Endothelial cell (in vitro differentiated cells): ENCODE results near the gene LRRTM2. TPM values are rescaled to one million over a fixed set of nuclear protein-coding genes. Genes with fewer than 3 reads are reported as not detected.
A peak's percentile ranks its signal among the peaks of the same experiment; 100 is the strongest.

ENCODE experiments used
- DNase-seq: peaks from one replicate; pipeline ENCODE4 v3.0.0; 2021; ENCODE audit warnings: low spot score
- H3K27ac Mint-ChIP-seq: one replicate; pipeline ENCODE4 v1.8.0; 2021; ENCODE audit warnings: mixed read lengths, inconsistent platforms; ENCODE audit not compliant: unreplicated experiment
- H3K27me3 Mint-ChIP-seq: one replicate; pipeline ENCODE4 v1.8.0; 2021; ENCODE audit warnings: mild to moderate bottlenecking, moderate library complexity, mixed read lengths, inconsistent platforms; ENCODE audit not compliant: unreplicated experiment
- H3K36me3 Mint-ChIP-seq: one replicate; pipeline ENCODE4 v1.8.0; 2021; ENCODE audit warnings: mild to moderate bottlenecking, low read depth, mixed read lengths, inconsistent platforms; ENCODE audit not compliant: unreplicated experiment
- H3K4me1 Mint-ChIP-seq: one replicate; pipeline ENCODE4 v1.8.0; 2021; ENCODE audit warnings: mild to moderate bottlenecking, mixed read lengths, inconsistent platforms; ENCODE audit not compliant: unreplicated experiment
- H3K4me3 Mint-ChIP-seq: one replicate; pipeline ENCODE4 v1.8.0; 2021; ENCODE audit warnings: mild to moderate bottlenecking, mixed read lengths, inconsistent platforms; ENCODE audit not compliant: unreplicated experiment
- H3K9me3 Mint-ChIP-seq: one replicate; pipeline ENCODE4 v1.8.0; 2021; ENCODE audit warnings: mixed read lengths, inconsistent platforms; ENCODE audit not compliant: unreplicated experiment
- total RNA-seq: library from RNA; stranded (reverse); fragmentation: NEBNext Ultra II Directional; extraction: Animal tissue kit (Norgen Biotek cat#: 25700); gene quantifications from one replicate; pipeline ENCODE4 v1.2.1, GENCODE V29; 2021; ENCODE audit not compliant: unreplicated experiment
- TF ChIP-seq, protein P1 (sequence below): fragments of 200-600 bp; sonication (generic); IDR thresholded peaks from one replicate; pipeline ENCODE4 v1.5.0; 2021; ENCODE audit warnings: antibody characterized with exemption; ENCODE audit not compliant: unreplicated experiment

The LRRTM2 gene
- total RNA-seq, 1 donor from 2014 or later = not detected

DNA sequence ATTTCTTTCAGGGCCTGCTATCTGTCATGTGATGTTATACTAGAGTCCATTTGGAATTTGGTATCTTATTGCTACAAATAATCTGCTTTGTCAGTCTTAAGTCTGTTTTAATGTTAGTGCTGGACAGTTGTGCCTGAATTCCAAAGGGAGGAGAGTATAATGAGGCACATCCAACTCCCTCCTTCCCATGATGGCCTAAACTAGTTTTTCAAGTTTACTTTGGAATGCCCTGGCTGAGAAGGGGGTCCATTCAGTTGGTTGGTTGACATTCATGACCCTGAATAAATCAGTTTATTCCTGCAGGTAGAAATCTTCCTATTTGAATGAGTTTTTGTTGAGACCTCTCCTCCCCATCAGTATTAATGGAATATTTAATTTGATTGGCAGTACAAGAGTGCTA lies 9.4 kb upstream of the LRRTM2 start:
- H3K9me3 Mint-ChIP-seq = no peaks in the 10 kb centered on the region

DNA sequence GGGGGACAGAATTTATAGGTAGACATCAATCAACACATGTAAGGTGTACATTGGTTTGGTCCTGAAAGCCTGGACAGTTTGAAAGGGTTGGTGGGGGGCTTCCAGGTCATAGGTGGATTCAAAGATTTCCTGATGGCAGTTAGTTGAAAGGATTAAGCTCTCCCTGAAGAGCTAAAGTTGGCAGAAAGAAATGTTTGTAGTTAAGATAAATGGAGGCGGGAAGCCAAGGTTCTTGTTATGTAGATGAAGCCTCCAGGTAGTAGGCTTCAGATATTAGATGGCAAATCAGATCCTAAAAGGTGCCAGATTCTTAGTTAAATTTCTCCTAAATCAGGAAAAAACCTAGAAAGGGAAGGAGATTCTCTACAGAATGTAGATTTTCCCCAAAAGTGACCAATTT lies 9.0 kb upstream of the LRRTM2 start:
- Mint-ChIP-seq H3K9me3 (no peaks in the 10 kb centered on the region), H3K4me1 (peaks cover 25% of the 10 kb centered on the region), H3K36me3 (peaks cover 24% of the 10 kb centered on the region), H3K27ac (no peak overlapping the region), H3K27me3 (peaks cover 7% of the 10 kb centered on the region), H3K4me3 (no peak overlapping the region)
- DNase-seq = no peak
- TF ChIP-seq, protein P1, sequence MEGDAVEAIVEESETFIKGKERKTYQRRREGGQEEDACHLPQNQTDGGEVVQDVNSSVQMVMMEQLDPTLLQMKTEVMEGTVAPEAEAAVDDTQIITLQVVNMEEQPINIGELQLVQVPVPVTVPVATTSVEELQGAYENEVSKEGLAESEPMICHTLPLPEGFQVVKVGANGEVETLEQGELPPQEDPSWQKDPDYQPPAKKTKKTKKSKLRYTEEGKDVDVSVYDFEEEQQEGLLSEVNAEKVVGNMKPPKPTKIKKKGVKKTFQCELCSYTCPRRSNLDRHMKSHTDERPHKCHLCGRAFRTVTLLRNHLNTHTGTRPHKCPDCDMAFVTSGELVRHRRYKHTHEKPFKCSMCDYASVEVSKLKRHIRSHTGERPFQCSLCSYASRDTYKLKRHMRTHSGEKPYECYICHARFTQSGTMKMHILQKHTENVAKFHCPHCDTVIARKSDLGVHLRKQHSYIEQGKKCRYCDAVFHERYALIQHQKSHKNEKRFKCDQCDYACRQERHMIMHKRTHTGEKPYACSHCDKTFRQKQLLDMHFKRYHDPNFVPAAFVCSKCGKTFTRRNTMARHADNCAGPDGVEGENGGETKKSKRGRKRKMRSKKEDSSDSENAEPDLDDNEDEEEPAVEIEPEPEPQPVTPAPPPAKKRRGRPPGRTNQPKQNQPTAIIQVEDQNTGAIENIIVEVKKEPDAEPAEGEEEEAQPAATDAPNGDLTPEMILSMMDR = no peak

More for the DNA sequence above, 9.4 kb upstream of the LRRTM2 start:
- Mint-ChIP-seq H3K36me3 (peaks cover 28% of the 10 kb centered on the region), H3K27me3 (peaks cover 5% of the 10 kb centered on the region), H3K27ac (no peak overlapping the region), H3K4me3 (no peak overlapping the region), H3K4me1 (peaks cover 25% of the 10 kb centered on the region)
- DNase-seq = no peak
- TF ChIP-seq, protein P1 = no peak

DNA sequence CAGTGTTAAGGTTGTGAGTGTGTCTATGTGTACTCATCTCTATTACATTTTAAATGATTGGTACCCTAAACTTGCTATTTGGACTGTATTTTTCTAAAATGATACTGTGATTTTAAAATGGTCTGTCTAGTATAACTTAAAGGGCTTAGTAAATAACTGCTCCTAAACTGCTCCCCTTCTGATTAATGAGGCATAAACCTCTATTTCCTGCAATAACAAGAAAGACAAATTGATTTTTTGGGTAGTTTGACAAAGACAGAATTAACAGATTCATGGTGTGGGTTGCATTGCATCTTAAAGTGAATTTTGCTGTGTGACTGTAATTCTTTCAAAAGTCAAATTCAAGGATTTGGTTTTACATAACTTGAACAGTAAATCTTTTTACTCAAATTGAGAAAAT lies 8.1 kb upstream of the LRRTM2 start:
- no peaks in the 10 kb centered on the region for H3K9me3 Mint-ChIP-seq
- H3K4me1 Mint-ChIP-seq = peaks cover 25% of the 10 kb centered on the region
- TF ChIP-seq, protein P1 = no peak
- no peak for DNase-seq
- H3K27me3 Mint-ChIP-seq = peaks cover 7% of the 10 kb centered on the region
- H3K27ac Mint-ChIP-seq = no peak overlapping the region
- H3K36me3 Mint-ChIP-seq = peaks cover 15% of the 10 kb centered on the region
- no peak overlapping the region for H3K4me3 Mint-ChIP-seq

DNA sequence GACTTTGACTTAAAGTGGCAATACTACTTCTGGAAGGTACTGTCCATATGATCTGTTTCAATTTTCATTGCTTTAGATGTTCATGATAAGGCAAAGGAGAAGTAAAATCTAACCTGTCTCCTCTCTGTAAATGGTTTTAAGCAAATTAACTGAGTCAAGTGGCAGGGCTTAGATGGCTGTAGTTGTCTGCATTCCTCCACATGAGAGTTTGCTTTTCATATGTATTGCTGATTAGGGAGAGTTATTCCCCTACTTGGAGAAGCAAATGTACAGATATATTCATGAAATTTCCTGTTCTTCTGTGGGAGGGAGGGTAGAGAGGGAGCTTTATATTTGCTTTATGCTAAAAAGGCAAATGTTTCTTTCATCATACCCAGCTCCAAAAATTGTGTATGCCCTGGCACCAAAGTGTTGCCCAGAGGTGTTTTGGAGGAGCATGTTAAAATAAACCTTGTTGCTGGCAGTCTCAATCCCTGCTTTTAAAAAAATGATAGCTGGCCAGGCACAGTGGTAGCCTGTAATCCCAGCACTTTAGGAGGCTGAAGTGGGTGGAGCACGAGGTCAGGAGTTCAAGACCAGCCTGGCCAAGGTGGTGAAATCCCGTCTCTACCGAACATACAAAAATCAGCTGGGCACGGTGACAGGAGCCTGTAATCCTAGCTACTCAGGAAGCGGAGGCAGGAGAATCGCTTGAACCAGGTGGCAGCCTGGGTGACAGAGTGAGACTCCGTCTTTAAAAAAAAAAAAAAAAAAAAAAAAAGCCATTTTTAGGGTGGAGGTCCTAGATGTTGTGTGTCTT lies 3.5 kb upstream of the LRRTM2 start:
- TF ChIP-seq, protein P1 = no peak
- H3K9me3 Mint-ChIP-seq = no peaks in the 10 kb centered on the region
- H3K27ac Mint-ChIP-seq = no peak overlapping the region
- H3K36me3 Mint-ChIP-seq = peaks cover 9% of the 10 kb centered on the region
- H3K4me3 Mint-ChIP-seq = no peak overlapping the region
- H3K27me3 Mint-ChIP-seq = peaks cover 11% of the 10 kb centered on the region
- peaks cover 48% of the 10 kb centered on the region for H3K4me1 Mint-ChIP-seq
- no peak for DNase-seq

DNA sequence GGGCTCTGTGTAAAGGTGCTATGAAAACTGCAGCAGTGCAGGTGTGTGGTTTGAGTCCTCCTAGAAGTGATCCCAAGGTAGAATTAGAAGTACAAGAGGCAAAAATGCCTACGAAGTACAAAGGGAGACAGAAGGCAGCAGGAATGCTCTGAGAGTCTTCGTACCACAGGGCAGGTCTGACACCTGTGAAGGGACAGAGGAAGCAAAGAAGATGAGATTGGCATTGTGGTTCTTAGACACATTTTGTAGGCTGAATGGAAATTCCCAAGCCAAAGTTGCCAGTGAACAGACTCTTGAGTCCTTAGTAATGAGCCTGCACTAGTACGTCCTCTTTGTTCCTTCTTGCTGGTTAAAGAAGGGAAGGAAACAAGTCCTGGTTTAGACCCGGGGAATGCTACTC lies 1.7 kb upstream of the LRRTM2 start:
- peak overlapping the region; percentile 75 for H3K27ac Mint-ChIP-seq

More for the DNA sequence above, 1.7 kb upstream of the LRRTM2 start:
- Mint-ChIP-seq H3K27me3 (peaks cover 9% of the 10 kb centered on the region), H3K4me3 (peak overlapping the region; percentile 4), H3K36me3 (peaks cover 13% of the 10 kb centered on the region), H3K4me1 (peaks cover 60% of the 10 kb centered on the region), H3K9me3 (no peaks in the 10 kb centered on the region)
- no peak for DNase-seq
- TF ChIP-seq, protein P1 = no peak
